Hypothalamus (tissue), 51 donors: Measurements from ENCODE around the gene HYAL4.
A peak's percentile ranks its signal among the peaks of the same experiment; 100 is the strongest.
"Not testable (repeated sequence)": the region's sequence is repeated elsewhere in the genome, so short reads cannot be mapped to it uniquely, and the experiment has no call there.

ENCODE experiments used
- DNase-seq, 51 donors: peaks; one replicate each; lab custom pipeline; 2025; lab: John Stamatoyannopoulos, UW

The HYAL4 gene

DNA sequence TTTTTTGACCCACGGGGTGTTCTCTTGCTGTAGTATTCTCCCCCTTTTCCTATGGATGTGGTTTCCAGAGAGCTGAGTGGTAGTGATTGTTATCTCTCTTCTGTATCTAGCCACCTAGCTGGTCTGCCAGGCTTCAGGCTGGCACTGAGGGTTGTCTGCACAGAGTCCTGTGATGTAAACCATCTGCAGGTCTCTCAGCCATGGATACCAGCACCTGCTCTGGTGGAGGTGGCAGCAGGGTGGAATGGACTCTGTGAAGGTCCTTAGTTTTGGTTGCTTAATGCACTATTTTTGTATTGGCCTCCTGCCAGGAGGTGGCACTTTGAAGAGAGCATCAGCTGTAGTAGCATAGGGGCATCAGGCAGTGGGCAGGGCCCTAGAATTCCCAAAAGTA is 851 bp downstream of the HYAL4 start:
- DNase-seq, result no peak

- no peak for DNase-seq
Observed at GRCh38 chr7:123846217-123846891, 1.4 kb downstream of the HYAL4 start.

DNA sequence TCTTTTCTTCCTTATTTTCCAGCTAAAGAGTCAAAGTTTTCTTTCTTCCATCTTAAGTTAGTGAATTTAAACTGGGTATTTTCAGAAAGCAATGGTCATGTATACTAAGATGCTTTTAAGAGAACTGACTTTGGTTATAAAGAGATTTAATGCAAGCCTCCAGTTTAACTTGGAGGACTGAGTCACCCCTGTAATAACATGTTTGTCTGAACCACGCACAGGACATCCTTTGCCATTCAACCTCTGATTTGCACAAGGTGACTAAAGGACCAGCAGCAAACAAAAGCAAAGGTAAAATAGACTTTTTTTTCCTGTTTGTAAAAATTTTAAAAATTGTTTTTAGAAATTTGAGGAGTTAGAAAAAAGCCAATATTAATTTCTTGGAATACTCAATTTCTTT is 2.9 kb downstream of the HYAL4 start:
- no peak for DNase-seq

- DNase-seq, result no peak
Observed at GRCh38 chr7:123849855-123850254, 4.9 kb downstream of the HYAL4 start.

- not testable (repeated sequence) for DNase-seq
Observed at GRCh38 chr7:123851404-123851803, 6.4 kb downstream of the HYAL4 start.

DNA sequence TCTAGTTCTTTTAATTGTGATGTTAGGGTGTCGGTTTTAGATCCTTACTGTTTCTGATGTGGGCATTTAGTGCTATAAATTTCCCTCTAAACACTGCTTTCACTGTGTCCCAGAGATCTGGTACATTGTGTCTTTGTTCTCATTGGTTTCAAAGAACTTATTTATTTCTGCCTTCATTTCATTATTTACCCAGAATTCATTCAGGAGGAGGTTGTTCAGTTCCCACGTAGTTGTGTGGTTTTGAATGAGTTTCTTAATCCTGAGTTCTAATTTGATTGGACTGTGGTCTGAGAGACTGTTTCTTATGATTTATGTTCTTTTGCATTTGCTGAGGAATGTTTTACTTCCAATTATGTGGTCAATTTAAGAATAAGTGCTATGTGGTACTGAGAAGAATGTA is 9.3 kb downstream of the HYAL4 start:
- not testable (repeated sequence) for DNase-seq

- DNase-seq, result not testable (repeated sequence)
Observed at GRCh38 chr7:123856428-123856827, 11.5 kb downstream of the HYAL4 start.

DNA sequence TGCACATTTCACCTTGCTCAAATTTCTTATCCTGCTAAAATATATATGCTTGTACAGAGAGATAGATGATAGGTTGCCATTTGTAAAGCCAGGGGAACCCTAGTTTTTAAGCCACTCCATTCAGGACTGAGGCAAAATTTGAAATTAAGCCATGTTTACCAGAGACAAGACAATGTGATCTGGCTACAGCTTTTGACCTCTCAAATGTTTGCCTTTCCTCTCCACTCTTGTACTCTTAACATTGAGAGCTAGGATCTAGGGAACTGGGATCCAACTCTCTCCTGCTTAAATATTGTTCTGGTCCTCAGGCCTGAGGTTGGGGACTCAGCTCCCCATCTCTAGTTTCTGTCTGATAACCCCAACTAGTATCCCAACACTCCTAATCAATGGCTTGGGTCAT is 15.9 kb downstream of the HYAL4 start:
- no peak for DNase-seq

- DNase-seq, result no peak
Observed at GRCh38 chr7:123862775-123863174, 17.8 kb downstream of the HYAL4 start.

GRCh38 chr7:123863461-123863860 is 18.5 kb downstream of the HYAL4 start:
- DNase-seq, result no peak

- DNase-seq, result no peak
Observed at GRCh38 chr7:123864012-123864411, 19.0 kb downstream of the HYAL4 start.

DNA sequence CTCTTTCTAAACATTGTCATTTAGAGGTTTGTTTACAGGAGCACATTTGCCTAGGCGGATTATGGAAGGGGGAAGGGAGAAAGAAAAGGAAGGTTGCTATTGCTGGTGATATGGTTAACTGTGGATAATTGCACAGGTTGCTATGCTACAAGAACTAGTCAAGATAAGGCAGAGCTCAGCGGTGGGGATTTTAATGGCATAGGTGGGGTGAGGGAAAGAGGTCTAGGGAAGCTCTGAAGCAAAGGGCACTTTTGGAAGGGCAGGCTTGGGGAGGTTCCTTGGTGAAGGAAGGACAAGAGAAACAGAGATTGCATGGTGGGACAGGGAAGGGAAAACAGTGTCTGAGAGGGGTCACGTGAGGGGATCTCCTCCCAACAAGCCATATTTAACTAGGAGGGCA is 19.5 kb downstream of the HYAL4 start:
- no peak for DNase-seq

DNA sequence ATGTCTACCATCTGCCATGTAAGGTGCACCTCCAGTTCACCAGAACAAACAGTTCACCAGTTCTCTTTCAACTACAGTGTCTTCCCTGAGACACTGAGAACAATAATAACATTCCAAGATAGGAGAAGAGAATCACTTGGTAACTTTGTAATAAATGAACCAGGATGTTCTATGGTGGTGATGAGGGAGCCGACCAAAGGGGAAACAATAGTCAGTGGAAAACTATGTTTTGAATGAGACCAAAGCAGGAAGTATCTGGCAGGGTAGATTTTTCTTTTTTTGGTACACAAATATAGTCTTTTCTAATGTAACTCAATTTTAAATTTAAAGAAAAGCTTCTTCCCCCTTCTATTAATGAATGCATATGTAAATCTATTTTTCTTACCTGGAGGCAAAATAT is 20.0 kb downstream of the HYAL4 start:
- no peak for DNase-seq

DNA sequence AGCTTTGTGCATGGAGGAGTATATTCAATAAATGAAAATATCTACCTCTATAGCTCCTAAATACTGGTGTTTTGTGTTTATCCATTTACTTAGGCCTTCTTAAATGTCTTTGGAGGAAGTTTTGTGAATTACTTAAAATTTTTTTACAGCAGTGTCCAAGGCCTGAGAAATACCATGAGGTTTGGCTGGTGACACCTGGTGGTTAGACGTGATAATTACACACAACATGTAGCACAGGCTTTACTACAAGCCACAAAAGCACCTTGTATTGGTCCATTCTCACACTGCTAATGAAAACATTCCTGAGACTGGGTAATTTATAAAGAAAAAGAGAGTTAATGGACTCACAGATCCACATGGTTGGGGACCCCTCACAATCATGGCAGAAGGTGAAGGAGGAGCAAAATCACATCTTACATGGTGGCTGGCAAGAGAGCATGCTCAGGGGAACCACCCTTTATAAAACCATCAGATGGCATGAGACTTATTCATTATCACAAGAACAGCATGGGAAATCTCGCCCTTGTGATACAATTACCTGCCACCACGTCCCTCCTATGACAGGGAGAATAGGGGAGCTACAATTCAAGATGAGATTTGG is 20.6 kb downstream of the HYAL4 start:
- DNase-seq, result peak in 17 of 51 donors; percentile 0 to 42 (median 10)

DNA sequence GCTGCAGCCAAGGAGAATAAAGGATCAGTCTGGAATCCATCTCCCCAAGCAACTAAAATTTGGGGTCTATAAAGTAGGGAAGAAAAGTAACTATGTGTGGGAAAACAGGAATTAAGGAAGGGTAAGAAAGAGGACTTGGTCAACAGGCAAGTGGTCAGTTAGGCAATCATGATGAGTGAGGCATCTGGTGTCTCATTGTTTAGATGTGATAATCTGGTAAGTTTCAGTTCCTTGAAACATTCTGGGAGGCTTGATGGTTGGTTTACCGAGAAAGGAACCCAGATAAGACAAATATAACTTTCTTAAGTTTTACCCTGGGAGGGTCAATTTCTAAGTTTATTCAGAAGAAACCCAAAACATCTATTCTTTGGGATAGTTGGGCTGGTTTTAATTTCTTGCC is 22.3 kb downstream of the HYAL4 start:
- DNase-seq, result no peak

DNA sequence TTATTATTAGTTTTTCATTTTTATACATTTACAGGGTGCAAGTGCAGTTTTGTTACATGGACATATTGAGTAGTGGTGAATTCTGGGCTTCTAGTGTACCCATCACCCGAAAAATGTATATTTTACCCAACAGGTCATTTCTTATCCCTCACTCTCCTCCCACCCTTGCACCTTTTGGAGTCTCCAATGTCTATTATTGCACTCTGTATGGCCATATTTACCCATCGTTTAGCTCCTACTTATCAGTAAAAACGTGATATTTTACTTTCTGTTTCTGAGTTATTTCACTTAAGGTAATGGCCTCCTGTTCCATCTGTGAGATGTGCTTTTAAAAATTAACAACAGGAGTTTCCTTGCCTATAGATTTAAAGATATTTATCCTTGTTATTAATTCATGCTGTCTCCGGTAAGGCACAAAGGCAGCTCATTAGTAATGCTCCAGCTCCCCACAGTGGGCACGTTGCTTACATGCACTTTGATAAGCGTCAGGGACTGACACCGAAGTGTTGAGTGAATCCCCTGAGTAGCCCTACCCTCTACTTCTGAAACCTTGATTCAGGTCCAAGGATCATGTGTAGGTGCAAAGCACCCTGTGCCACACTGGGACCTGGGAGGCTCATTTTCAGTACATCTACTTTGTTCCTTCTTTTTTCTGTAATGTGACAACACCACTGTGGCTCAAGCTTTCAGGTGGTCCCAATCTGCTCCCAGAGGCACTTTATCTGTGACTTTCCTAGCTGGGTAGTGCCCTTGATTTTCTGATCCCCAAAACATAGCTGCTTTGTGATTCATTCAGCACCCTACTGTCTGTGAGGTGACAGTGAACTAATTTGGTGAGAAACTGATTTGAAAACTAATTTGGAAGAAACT is 27.3 kb downstream of the HYAL4 start:
- peak in 17 of 51 donors; percentile 0 to 34 (median 11) for DNase-seq

DNA sequence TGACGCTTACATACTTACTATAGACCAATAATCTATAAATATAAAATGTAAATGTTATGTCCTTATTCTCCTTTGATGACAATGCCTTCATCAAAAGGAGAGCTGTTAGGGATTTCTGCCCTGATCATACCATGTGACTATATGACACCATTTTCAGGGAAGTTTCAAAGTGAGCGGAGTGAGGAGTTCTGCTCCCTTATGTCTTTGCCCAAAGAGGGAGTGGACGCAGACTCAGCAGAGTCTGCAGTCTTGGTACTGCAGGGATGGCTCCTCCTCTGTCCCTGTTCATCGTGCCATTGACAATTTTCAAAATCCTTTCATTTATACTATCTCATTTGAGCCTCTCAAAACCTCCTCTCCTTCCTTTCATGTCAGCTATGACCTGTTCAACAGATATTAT is 27.9 kb downstream of the HYAL4 start:
- no peak for DNase-seq

- DNase-seq, result no peak
Observed at GRCh38 chr7:123876557-123877256, 31.7 kb downstream of the HYAL4 start.

DNA sequence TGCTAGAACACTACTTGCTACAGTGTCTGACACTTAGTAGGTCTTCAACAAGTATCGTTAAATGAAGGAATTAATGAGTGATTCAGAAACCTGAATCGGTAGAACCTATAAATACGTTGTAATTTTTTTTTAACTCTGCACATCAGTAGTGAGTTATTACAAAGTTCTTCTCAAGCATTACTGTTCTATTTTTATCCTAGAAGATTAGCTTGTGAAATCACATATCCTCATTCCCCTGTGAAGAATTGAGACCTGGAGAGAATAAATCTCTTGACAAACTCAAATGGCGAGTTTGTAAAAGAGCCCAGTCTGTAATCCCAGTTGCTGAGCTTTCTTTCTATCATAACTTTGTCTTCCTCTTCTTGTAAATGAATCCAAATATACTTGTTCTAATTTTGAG is 34.7 kb downstream of the HYAL4 start:
- DNase-seq, result no peak

- DNase-seq, result no peak
Observed at GRCh38 chr7:123881300-123881699, 36.3 kb downstream of the HYAL4 start.

DNA sequence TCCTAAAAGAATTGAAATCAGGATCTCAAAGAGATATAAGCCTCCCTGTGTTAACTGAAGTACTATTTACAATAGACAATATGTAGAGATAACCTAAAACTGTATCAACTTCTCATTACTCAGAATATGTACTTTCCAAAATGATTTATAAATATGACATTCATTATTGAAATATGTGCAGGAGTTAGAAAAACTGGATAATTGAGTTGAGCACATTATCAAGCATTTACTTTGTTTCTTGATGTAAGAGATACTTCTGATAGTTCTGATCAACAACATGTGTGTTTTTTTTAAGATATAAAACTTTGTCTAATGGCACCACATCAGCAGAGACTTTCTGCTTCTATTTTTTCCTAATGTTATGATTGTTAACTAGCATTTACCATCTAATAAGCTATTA is 38.2 kb downstream of the HYAL4 start:
- DNase-seq, result no peak
